ENCODE measurements around the gene PSG5. TPM values are rescaled to one million over a fixed set of nuclear protein-coding genes. Genes with fewer than 3 reads are reported as not detected.
"Not testable (repeated sequence)": the region's sequence is repeated elsewhere in the genome, so short reads cannot be mapped to it uniquely, and the experiment has no call there.

PSG5 gene
- total RNA-seq, 1 experiment from 2014 or later: not detected

DNA sequence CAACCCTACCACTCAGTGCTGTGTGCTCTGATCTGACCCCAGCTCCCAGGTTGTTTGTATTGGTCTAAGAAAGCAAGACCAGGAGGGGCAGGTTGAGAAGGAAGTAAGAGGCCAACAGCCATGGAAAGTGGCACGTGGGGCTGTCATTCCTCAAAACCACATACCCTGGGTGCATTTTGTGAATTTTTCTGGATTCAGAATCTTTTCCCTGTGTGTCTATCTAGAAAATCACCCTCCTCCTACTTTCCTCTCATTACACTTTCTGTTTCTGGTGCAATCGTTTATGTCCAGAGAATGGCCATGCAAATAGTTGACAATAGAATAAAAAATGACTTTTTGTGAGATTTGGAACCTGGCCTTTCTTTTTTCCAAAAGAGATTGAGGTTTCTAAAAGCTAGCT lies 24.1 kb downstream of the PSG5 start:
- BruUV-seq (replicated peaks); H3K4me3 ChIP-seq (ENCODE audit: low read depth, low read length, poor library complexity, severe bottlenecking); intact Hi-C loops (cut with micrococcal nuclease; ENCODE audit: unreplicated experiment); DNase-seq (ENCODE audit: low spot score); H3K27me3 ChIP-seq (replicated peaks; ENCODE audit: insufficient read depth, low read depth, low read length, poor library complexity); CTCF ChIA-PET; H3K27ac ChIP-seq (ENCODE audit: low read depth, low read length, poor library complexity, severe bottlenecking); POLR2A ChIA-PET (ENCODE audit: low non-redundant PET); H3K4me1 ChIP-seq (ENCODE audit: insufficient read depth, low read length, poor library complexity, severe bottlenecking); H3K9me3 ChIP-seq (ENCODE audit: low read depth, low read length, poor library complexity, severe bottlenecking); H3K36me3 ChIP-seq (ENCODE audit: insufficient read depth, low read length, poor library complexity, severe bottlenecking): not testable (repeated sequence)

DNA sequence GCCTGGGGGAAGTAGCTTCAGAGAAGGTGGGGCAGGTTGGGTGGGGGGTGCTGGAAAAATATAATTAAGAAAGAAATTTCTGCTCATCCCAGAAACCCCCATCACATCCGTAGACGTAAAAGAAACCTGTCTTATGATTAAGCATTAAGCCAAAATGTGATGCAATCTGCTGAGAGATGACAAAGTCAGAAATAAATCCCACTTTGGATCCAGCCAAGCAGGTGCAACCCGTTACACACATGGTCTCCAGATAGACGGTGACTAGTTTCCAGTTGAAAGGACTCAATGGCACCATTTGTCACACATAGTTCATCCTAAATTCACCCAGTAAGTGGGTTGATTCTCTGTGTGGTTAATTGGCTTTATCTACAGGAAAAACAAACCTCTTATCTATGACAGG lies 34.1 kb downstream of the PSG5 start:
- ChIA-PET POLR2A (ENCODE audit: low non-redundant PET) (no interaction called here), CTCF (no interaction called here)
- H3K4me1 ChIP-seq (ENCODE audit: insufficient read depth, low read length, poor library complexity, severe bottlenecking): no peaks in the 10 kb centered on the region
- no peaks in the 10 kb centered on the region for H3K36me3 ChIP-seq (ENCODE audit: insufficient read depth, low read length, poor library complexity, severe bottlenecking)
- H3K27ac ChIP-seq (ENCODE audit: low read depth, low read length, poor library complexity, severe bottlenecking): no peak overlapping the region
- intact Hi-C loops (cut with micrococcal nuclease; ENCODE audit: unreplicated experiment): no loop called here
- no peaks in the 10 kb centered on the region for H3K27me3 ChIP-seq (replicated peaks; ENCODE audit: insufficient read depth, low read depth, low read length, poor library complexity)
- no TSS peak for BruUV-seq (replicated peaks)
- no peak for DNase-seq (ENCODE audit: low spot score)
- H3K4me3 ChIP-seq (ENCODE audit: low read depth, low read length, poor library complexity, severe bottlenecking): no peak overlapping the region
- no peak for TF ChIP-seq EZH2 (IDR thresholded peaks at IDR 0.05; ENCODE audit: borderline replicate concordance, low read depth, low read length, poor library complexity, severe bottlenecking)
- TF ChIP-seq, protein P1, sequence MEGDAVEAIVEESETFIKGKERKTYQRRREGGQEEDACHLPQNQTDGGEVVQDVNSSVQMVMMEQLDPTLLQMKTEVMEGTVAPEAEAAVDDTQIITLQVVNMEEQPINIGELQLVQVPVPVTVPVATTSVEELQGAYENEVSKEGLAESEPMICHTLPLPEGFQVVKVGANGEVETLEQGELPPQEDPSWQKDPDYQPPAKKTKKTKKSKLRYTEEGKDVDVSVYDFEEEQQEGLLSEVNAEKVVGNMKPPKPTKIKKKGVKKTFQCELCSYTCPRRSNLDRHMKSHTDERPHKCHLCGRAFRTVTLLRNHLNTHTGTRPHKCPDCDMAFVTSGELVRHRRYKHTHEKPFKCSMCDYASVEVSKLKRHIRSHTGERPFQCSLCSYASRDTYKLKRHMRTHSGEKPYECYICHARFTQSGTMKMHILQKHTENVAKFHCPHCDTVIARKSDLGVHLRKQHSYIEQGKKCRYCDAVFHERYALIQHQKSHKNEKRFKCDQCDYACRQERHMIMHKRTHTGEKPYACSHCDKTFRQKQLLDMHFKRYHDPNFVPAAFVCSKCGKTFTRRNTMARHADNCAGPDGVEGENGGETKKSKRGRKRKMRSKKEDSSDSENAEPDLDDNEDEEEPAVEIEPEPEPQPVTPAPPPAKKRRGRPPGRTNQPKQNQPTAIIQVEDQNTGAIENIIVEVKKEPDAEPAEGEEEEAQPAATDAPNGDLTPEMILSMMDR (conservative IDR thresholded peaks at IDR 0.05; ENCODE audit: low read depth, low read length): no peak
- no peaks in the 10 kb centered on the region for H3K9me3 ChIP-seq (ENCODE audit: low read depth, low read length, poor library complexity, severe bottlenecking)

DNA sequence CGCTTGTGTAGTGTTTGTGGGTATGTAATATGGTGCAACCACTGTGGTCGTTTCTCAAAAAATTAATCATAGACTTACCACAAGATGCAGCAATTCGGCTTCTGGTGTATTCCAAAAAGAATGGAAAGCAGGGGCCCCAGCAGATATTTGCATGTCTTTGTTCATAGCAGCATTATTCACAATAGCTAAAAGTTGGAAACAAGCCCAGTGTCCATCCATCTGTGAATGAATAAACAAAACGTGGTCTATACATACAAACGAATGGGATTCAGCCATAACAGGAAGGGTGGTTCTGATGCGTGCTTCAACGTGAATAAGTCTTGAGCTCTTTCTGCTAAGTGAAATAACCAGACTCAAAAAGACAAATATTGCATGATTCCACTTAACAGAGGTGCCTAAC lies 36.5 kb downstream of the PSG5 start:
- CTCF ChIA-PET; H3K4me1 ChIP-seq (ENCODE audit: insufficient read depth, low read length, poor library complexity, severe bottlenecking); H3K4me3 ChIP-seq (ENCODE audit: low read depth, low read length, poor library complexity, severe bottlenecking); H3K27ac ChIP-seq (ENCODE audit: low read depth, low read length, poor library complexity, severe bottlenecking); DNase-seq (ENCODE audit: low spot score); POLR2A ChIA-PET (ENCODE audit: low non-redundant PET); intact Hi-C loops (cut with micrococcal nuclease; ENCODE audit: unreplicated experiment); H3K27me3 ChIP-seq (replicated peaks; ENCODE audit: insufficient read depth, low read depth, low read length, poor library complexity); H3K36me3 ChIP-seq (ENCODE audit: insufficient read depth, low read length, poor library complexity, severe bottlenecking); BruUV-seq (replicated peaks); H3K9me3 ChIP-seq (ENCODE audit: low read depth, low read length, poor library complexity, severe bottlenecking): not testable (repeated sequence)

DNA sequence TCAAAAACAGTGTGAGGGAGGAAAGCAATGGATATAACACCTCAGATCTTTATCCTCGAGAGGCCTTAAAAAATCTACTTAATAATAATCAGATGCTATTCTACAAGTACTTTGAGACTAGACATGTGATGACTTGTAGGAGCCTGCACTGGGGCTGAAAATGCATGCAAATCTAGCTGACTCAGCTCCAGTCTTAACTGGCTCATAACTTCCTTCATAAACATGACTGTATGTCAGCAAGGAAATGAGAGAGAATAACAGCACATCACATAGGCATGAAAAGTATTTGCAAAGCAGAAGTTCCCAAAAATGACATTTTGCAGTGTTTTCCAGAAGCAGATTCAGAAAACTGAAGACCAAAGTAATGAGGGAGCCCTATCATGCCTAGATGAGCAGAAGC lies 38.1 kb downstream of the PSG5 start:
- Histone ChIP-seq H3K9me3 (ENCODE audit: low read depth, low read length, poor library complexity, severe bottlenecking) (no peaks in the 10 kb centered on the region), H3K4me3 (ENCODE audit: low read depth, low read length, poor library complexity, severe bottlenecking) (no peak overlapping the region), H3K27ac (ENCODE audit: low read depth, low read length, poor library complexity, severe bottlenecking) (no peak overlapping the region), H3K36me3 (ENCODE audit: insufficient read depth, low read length, poor library complexity, severe bottlenecking) (no peaks in the 10 kb centered on the region), H3K27me3 (replicated peaks; ENCODE audit: insufficient read depth, low read depth, low read length, poor library complexity) (no peaks in the 10 kb centered on the region), H3K4me1 (ENCODE audit: insufficient read depth, low read length, poor library complexity, severe bottlenecking) (no peaks in the 10 kb centered on the region)
- intact Hi-C loops (cut with micrococcal nuclease; ENCODE audit: unreplicated experiment): no loop called here
- DNase-seq (ENCODE audit: low spot score): no peak
- BruUV-seq (replicated peaks): no TSS peak
- ChIA-PET CTCF (no interaction called here), POLR2A (ENCODE audit: low non-redundant PET) (no interaction called here)
- TF ChIP-seq, protein P1 (conservative IDR thresholded peaks at IDR 0.05; ENCODE audit: low read depth, low read length): no peak
- TF ChIP-seq EZH2 (IDR thresholded peaks at IDR 0.05; ENCODE audit: borderline replicate concordance, low read depth, low read length, poor library complexity, severe bottlenecking): no peak

DNA sequence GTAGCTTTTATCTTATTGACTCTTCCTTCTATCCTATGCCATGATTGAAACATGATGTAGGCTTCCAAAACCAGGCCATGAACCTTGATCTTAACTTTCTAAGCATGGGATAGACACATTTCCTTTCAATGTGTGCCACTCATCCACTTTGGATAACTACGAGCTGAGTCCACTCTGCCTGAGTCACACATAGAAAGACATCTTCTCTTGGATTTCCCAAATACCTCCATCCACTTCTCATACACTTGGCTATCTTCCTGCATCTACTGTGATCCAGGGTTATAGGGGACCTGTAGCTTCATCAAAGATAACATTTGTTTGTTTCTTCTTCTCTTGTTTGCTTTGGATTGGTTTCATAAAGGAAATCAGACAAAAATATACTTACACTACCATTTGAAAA lies 44.6 kb downstream of the PSG5 start:
- CTCF ChIA-PET; H3K36me3 ChIP-seq (ENCODE audit: insufficient read depth, low read length, poor library complexity, severe bottlenecking); H3K27ac ChIP-seq (ENCODE audit: low read depth, low read length, poor library complexity, severe bottlenecking); DNase-seq (ENCODE audit: low spot score); H3K9me3 ChIP-seq (ENCODE audit: low read depth, low read length, poor library complexity, severe bottlenecking); POLR2A ChIA-PET (ENCODE audit: low non-redundant PET); BruUV-seq (replicated peaks); H3K4me3 ChIP-seq (ENCODE audit: low read depth, low read length, poor library complexity, severe bottlenecking); H3K27me3 ChIP-seq (replicated peaks; ENCODE audit: insufficient read depth, low read depth, low read length, poor library complexity); intact Hi-C loops (cut with micrococcal nuclease; ENCODE audit: unreplicated experiment); H3K4me1 ChIP-seq (ENCODE audit: insufficient read depth, low read length, poor library complexity, severe bottlenecking): not testable (repeated sequence)
